SK-N-DZ (cell line): ENCODE results near the gene B3GNT7.
"Not testable (repeated sequence)": the region's sequence is repeated elsewhere in the genome, so short reads cannot be mapped to it uniquely, and the experiment has no call there.

Experiments
- DNase-seq: peaks from one replicate; pipeline ENCODE4 v3.0.0-alpha.2; 2015; ENCODE audit warnings: low spot score

B3GNT7 gene

GRCh38 chr2:231399853-231400680 lies 4.6 kb downstream of the B3GNT7 start:
- DNase-seq = peak; percentile 23

GRCh38 chr2:231400681-231401080 lies 5.2 kb downstream of the B3GNT7 start:
- DNase-seq = not testable (repeated sequence)

- not testable (repeated sequence) for DNase-seq
Measured at GRCh38 chr2:231401101-231401500, 5.6 kb downstream of the B3GNT7 start.

- DNase-seq = not testable (repeated sequence)
Measured at GRCh38 chr2:231403421-231404182, 8.1 kb downstream of the B3GNT7 start.

GRCh38 chr2:231404183-231404578 lies 8.7 kb downstream of the B3GNT7 start:
- DNase-seq = not testable (repeated sequence)

- DNase-seq = not testable (repeated sequence)
Measured at GRCh38 chr2:231405601-231406367, 10.3 kb downstream of the B3GNT7 start.

- not testable (repeated sequence) for DNase-seq
Measured at GRCh38 chr2:231407686-231408085, 12.2 kb downstream of the B3GNT7 start.

GRCh38 chr2:231408304-231408703 lies 12.8 kb downstream of the B3GNT7 start:
- not testable (repeated sequence) for DNase-seq

GRCh38 chr2:231409776-231410175 lies 14.3 kb downstream of the B3GNT7 start:
- no peak for DNase-seq

GRCh38 chr2:231410293-231411004 lies 14.9 kb downstream of the B3GNT7 start:
- no peak for DNase-seq

- no peak for DNase-seq
Measured at GRCh38 chr2:231411237-231411636, 15.7 kb downstream of the B3GNT7 start.

- DNase-seq = peak; percentile 78
Measured at GRCh38 chr2:231411831-231412617, 16.5 kb downstream of the B3GNT7 start.

GRCh38 chr2:231412618-231412963 lies 17.1 kb downstream of the B3GNT7 start:
- DNase-seq = no peak

- peak; percentile 42 for DNase-seq
Measured at GRCh38 chr2:231413456-231413855, 17.9 kb downstream of the B3GNT7 start.

GRCh38 chr2:231413921-231414476 lies 18.5 kb downstream of the B3GNT7 start:
- no peak for DNase-seq

GRCh38 chr2:231415029-231415428 lies 19.5 kb downstream of the B3GNT7 start:
- DNase-seq = no peak

GRCh38 chr2:231418820-231419640 lies 23.5 kb downstream of the B3GNT7 start:
- no peak for DNase-seq

- DNase-seq = no peak
Measured at GRCh38 chr2:231421051-231421580, 25.6 kb downstream of the B3GNT7 start.

GRCh38 chr2:231422056-231422455 lies 26.5 kb downstream of the B3GNT7 start:
- DNase-seq = no peak
